ENCODE results near the gene RAET1L. TPM values are rescaled to one million over a fixed set of nuclear protein-coding genes. Genes with fewer than 3 reads are reported as not detected.

RAET1L gene
- total and polyA plus RNA-seq, 9 of the 15 experiments (the other 6 are each of a cell fraction or from before 2014, with no cell fraction given): not detected

DNA sequence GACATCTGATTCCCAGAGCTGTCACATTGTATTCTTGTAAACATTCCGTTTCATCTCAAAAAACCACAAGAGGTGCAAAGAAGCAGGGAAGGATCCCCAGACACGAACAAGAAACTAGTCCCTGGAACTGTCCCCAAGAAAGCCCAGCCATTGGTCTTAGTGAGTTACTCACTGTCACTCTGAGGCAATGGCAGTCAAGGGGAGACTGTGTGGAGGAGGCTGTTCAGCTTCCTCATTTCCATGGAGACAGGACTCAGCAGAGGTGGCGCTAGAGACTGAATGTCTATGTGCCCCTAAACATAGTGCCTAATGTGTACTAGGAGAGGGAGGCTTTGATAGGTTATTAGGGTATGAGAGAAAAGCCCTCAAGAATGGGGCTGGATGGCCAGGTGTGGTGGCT lies 50.5 kb downstream of the RAET1L start (continued):
- TF ChIP-seq SPI1 (IDR thresholded peaks at IDR 0.05; ENCODE audit: borderline replicate concordance, low read depth, low read length) (0 out of 2 replicates have a peak, but pooled peaks have one; percentile 6), MECOM (CRISPR knock-in tag; IDR thresholded peaks at IDR 0.05) (no peak), NRF1 (conservative IDR thresholded peaks at IDR 0.05 in 1 of 2, IDR thresholded peaks at IDR 0.05 in 1 of 2) (0 out of 4 replicates have a peak, but pooled peaks have one; percentile 9 to 12), ZNF280B (CRISPR knock-in tag; IDR thresholded peaks at IDR 0.05) (no peak), CREB1 (IDR thresholded peaks at IDR 0.05) (no peak), CREB1 (CRISPR knock-in tag; IDR thresholded peaks at IDR 0.05) (no peak), CTCF (IDR thresholded peaks at IDR 0.05 in 2 of 3, conservative IDR thresholded peaks at IDR 0.05 in 1 of 3; ENCODE audit: insufficient read depth in 2 of 3, low read depth in 1 of 3, low read length in 3 of 3) (peak in 2 of 3 experiments; percentile 15 to 39; a peak in 2 of 6 replicates), GABPB2 (CRISPR knock-in tag; conservative IDR thresholded peaks at IDR 0.05) (no peak), E2F3 (CRISPR knock-in tag; IDR thresholded peaks at IDR 0.05) (no peak), RFX1 (IDR thresholded peaks at IDR 0.05) (peak; percentile 65), CTBP1 (IDR thresholded peaks at IDR 0.05; ENCODE audit: borderline replicate concordance) (0 out of 2 replicates have a peak, but pooled peaks have one; percentile 11), ZNF699 (CRISPR knock-in tag; IDR thresholded peaks at IDR 0.05; ENCODE audit: insufficient replicate concordance) (no peak), HDAC1 (IDR thresholded peaks at IDR 0.05) (no peak), MCM7 (IDR thresholded peaks at IDR 0.05) (no peak), MTA1 (IDR thresholded peaks at IDR 0.05; ENCODE audit: borderline replicate concordance) (no peak), ZKSCAN3 (CRISPR knock-in tag; IDR thresholded peaks at IDR 0.05) (no peak), ZNF695 (CRISPR knock-in tag; IDR thresholded peaks at IDR 0.05) (no peak), TFAP4 (CRISPR knock-in tag; IDR thresholded peaks at IDR 0.05; ENCODE audit: borderline replicate concordance) (no peak), CSDE1 (IDR thresholded peaks at IDR 0.05) (no peak), DMBX1 (CRISPR knock-in tag; IDR thresholded peaks at IDR 0.05; ENCODE audit: borderline replicate concordance) (no peak), ZBTB2 (IDR thresholded peaks at IDR 0.05) (no peak), PKNOX1 (IDR thresholded peaks at IDR 0.05) (peak; percentile 67), ARNT (IDR thresholded peaks at IDR 0.05) (no peak), HMG20B (CRISPR knock-in tag; IDR thresholded peaks at IDR 0.05) (no peak)

Measured in K562 (cell line).